HepG2 (cell line): Measurements from ENCODE around the gene SH2D3A. TPM values are rescaled to one million over a fixed set of nuclear protein-coding genes. Genes with fewer than 3 reads are reported as not detected.

Experiments
- ATAC-seq: fragments of 200-7000 bp; cut with Tn5 transposase; 3 replicates; pipeline ENCODE4 v1.9.1; 2020; ENCODE audit warnings: mild to moderate bottlenecking, moderate library complexity
- BruUV-seq: library from RNA; stranded (reverse); fragments of 400-500 nt; replicated peaks from 2 replicates; lab custom pipeline; 2021; lab: Mats Ljungman, UMichigan
- CTCF ChIA-PET: fragments of 300-600 bp; formaldehyde crosslinking; extraction: SDS; loops from one replicate; lab custom pipeline; 2021; ENCODE audit warnings: low total read pairs, inconsistent platforms, low intra/inter-chr PET ratio; lab: Yijun Ruan, JAX
- POLR2A ChIA-PET: fragments of 350-600 bp; sonication (Branson Sonifier 250); formaldehyde crosslinking; loops from one replicate; lab custom pipeline; 2020; ENCODE audit warnings: antibody characterized with exemption, inconsistent platforms; lab: Yijun Ruan, JAX
- DNase-seq: peaks from one replicate; pipeline ENCODE4 v3.0.0-alpha.2; 2015; ENCODE audit warnings: low spot score
- FAIRE-seq: peaks from 3 replicates; lab custom pipeline; 2011; peaks lifted over from hg19 to GRCh38; lab: Jason Lieb, UNC
- H2AFZ ChIP-seq: one replicate; pipeline ENCODE4 v1.6.1; 2011; ENCODE audit warnings: low read length, inconsistent platforms
- H3K27ac ChIP-seq: fragments of 300-600 bp; 3 replicates; pipeline ENCODE4 v1.8.0; 2011; ENCODE audit warnings: mixed run types, mild to moderate bottlenecking, mixed read lengths, low read length, inconsistent platforms; ENCODE audit not compliant: insufficient read depth; ENCODE audit errors: extremely low read length
- H3K27me3 ChIP-seq, 2 experiments: fragments of 200-600 bp in 1 of 2; 2 replicates in 1 of 2; 3 replicates in 1 of 2; pipeline versions ENCODE4 v1.6.0 to v1.8.0; 2011; ENCODE audit warnings: low read length in 2 of 2, mild to moderate bottlenecking in 2 of 2, moderate library complexity in 2 of 2, inconsistent platforms in 1 of 2; ENCODE audit not compliant: insufficient read depth in 2 of 2, control insufficient read depth in 1 of 2
- H3K36me3 ChIP-seq, 2 experiments: fragments of 200-600 bp in 1 of 2; replicated peaks in 1 of 2; 2 replicates in 1 of 2; 3 replicates in 1 of 2; pipeline versions ENCODE4 v1.5.1 to v1.8.0; 2011; ENCODE audit warnings: low read length in 2 of 2, inconsistent platforms in 1 of 2; ENCODE audit not compliant: insufficient read depth in 2 of 2, control insufficient read depth in 1 of 2
- H3K4me1 ChIP-seq: 2 replicates; pipeline ENCODE4 v1.5.1; 2012; ENCODE audit warnings: low read length, inconsistent platforms; ENCODE audit not compliant: insufficient read depth
- H3K4me2 ChIP-seq: 2 replicates; pipeline ENCODE4 v1.6.0; 2011; ENCODE audit warnings: low read depth, low read length, inconsistent platforms
- H3K4me3 ChIP-seq, 3 experiments: fragments of 200-600 bp in 1 of 3; sonication (generic), shearing (Covaris generic) in 1 of 3; replicated peaks in 1 of 3; 2 replicates each; pipeline ENCODE4 v1.5.1; 2011 to 2016; ENCODE audit warnings: low read length in 3 of 3, inconsistent platforms in 2 of 3, low read depth in 2 of 3, mild to moderate bottlenecking in 2 of 3, control low read depth in 1 of 3, mixed read lengths in 1 of 3; ENCODE audit not compliant: insufficient read depth in 1 of 3
- H3K79me2 ChIP-seq: one replicate; pipeline ENCODE4 v1.6.1; 2011; ENCODE audit warnings: low read length, inconsistent platforms; ENCODE audit not compliant: insufficient read depth
- H3K9ac ChIP-seq: 2 replicates; pipeline ENCODE4 v1.6.0; 2011; ENCODE audit warnings: mild to moderate bottlenecking, low read depth, low read length, inconsistent platforms; ENCODE audit not compliant: insufficient read depth
- H3K9me3 ChIP-seq: 2 replicates; pipeline ENCODE4 v1.5.1; 2012; ENCODE audit warnings: mild to moderate bottlenecking, low read length
- H4K20me1 ChIP-seq: 2 replicates; pipeline ENCODE4 v1.6.0; 2011; ENCODE audit warnings: inconsistent platforms, mild to moderate bottlenecking, low read length, moderate library complexity; ENCODE audit not compliant: insufficient read depth
- HOXD1 ChIP-seq: sonication (generic); formaldehyde crosslinking; IDR thresholded peaks from 2 replicates; pipeline ENCODE4 v1.5.0; 2020; ENCODE audit warnings: missing genetic modification reagents
- JUN ChIP-seq: sonication (generic); formaldehyde crosslinking; IDR thresholded peaks from 2 replicates; pipeline ENCODE4 v1.4.0; 2020; ENCODE audit warnings: mild to moderate bottlenecking, missing genetic modification reagents
- KAT7 ChIP-seq: IDR thresholded peaks from 2 replicates; pipeline ENCODE4 v1.6.1; 2018; ENCODE audit warnings: borderline replicate concordance, missing compliant biosample characterization
- MAX ChIP-seq: IDR thresholded peaks from 2 replicates; pipeline ENCODE4 v1.6.1; 2012; ENCODE audit warnings: inconsistent platforms
- RERE ChIP-seq: IDR thresholded peaks from 2 replicates; pipeline ENCODE4 v1.6.1; 2016; ENCODE audit warnings: low read depth, missing genetic modification reagents, missing compliant biosample characterization
- RFX1 ChIP-seq: fragments of 450-650 bp; IDR thresholded peaks from 2 replicates; pipeline ENCODE4 v1.6.1; 2017
- SRF ChIP-seq: IDR thresholded peaks from 2 replicates; pipeline ENCODE4 v1.6.1; 2011; ENCODE audit warnings: mild to moderate bottlenecking, low read depth, low read length, moderate library complexity
- THAP11 ChIP-seq: IDR thresholded peaks from 2 replicates; pipeline ENCODE4 v1.6.1; 2016; ENCODE audit warnings: missing biosample characterization, missing genetic modification reagents
- TIGD3 ChIP-seq: sonication (generic); formaldehyde crosslinking; IDR thresholded peaks from 2 replicates; pipeline ENCODE4 v1.5.1; 2020; ENCODE audit warnings: mild to moderate bottlenecking, missing genetic modification reagents, borderline replicate concordance
- ZFP62 ChIP-seq: sonication (generic); formaldehyde crosslinking; IDR thresholded peaks from 2 replicates; pipeline ENCODE4 v1.4.0; 2020; ENCODE audit warnings: missing genetic modification reagents
- ZFP90 ChIP-seq: sonication (generic); formaldehyde crosslinking; IDR thresholded peaks from 2 replicates; pipeline ENCODE4 v1.8.0; 2022; ENCODE audit warnings: missing genetic modification reagents, mild to moderate bottlenecking, inconsistent platforms, borderline replicate concordance
- ZNF333 ChIP-seq: sonication (generic); formaldehyde crosslinking; IDR thresholded peaks from 2 replicates; pipeline ENCODE4 v1.4.0; 2020; ENCODE audit warnings: mild to moderate bottlenecking, missing genetic modification reagents, borderline replicate concordance
- ZNF512 ChIP-seq: sonication (generic); formaldehyde crosslinking; IDR thresholded peaks from 2 replicates; pipeline ENCODE4 v1.4.0; 2020; ENCODE audit warnings: mild to moderate bottlenecking, missing genetic modification reagents
- WGBS: methylation state at CpG from one replicate; pipeline ENCODE4 v1.1.6; 2017; ENCODE audit warnings: low lambda C conversion rate; 5-methylcytosine and 5-hydroxymethylcytosine counted together
- in situ Hi-C: cut with HindIII; loops from 2 replicates; pipeline ENCODE4 v1.10.0; 2017; ENCODE audit warnings: low pct_unique_long_range_greater_than_20kb; ENCODE audit not compliant: extremely low pct_ligation_motif_present
- intact Hi-C: fragments of 100-400 bp; cut with micrococcal nuclease; formaldehyde crosslinking; loops from one replicate; pipeline ENCODE4 v1.10.0; 2022; ENCODE audit not compliant: unreplicated experiment
- polyA plus RNA-seq, 8 experiments: library from polyadenylated mRNA; depleted of rRNA in 3 of 8; stranded (reverse) in 7 of 8; unstranded in 1 of 8; fragments of >200 nt; fragmentation: Illumina TruSeq in 4 of 8; extraction: Trizol in 4 of 8; gene quantifications; 2 replicates each; pipeline versions ENCODE4 v1.2.1 to v1.2.3, GENCODE V29; 2011 to 2016; ENCODE audit warnings: low read depth in 4 of 8, missing spikeins in 1 of 8, mixed read lengths in 1 of 8; ENCODE audit not compliant: insufficient read depth in 1 of 8
- total RNA-seq, 5 experiments: library from RNA; depleted of rRNA; stranded (reverse); fragments of >200 nt; fragmentation: Illumina TruSeq; extraction: Trizol; gene quantifications; 2 replicates each; pipeline ENCODE4 v1.2.3, GENCODE V29; 2016; ENCODE audit warnings: low read depth in 1 of 5

Gene SH2D3A
- total and polyA plus RNA-seq, 2 of the 13 experiments (the other 11 are each of a cell fraction or from before 2014, with no cell fraction given) = 1.0 to 2.2 TPM

- Histone ChIP-seq H3K4me3 (peak within 1 kb of the TSS; percentile 70 to 100 (median 89)), H3K79me2 (peaks cover 27% of the 10 kb centered on the region), H3K4me2 (peak within 1 kb of the TSS; percentile 79), H3K9ac (peak within 1 kb of the TSS; percentile 94), H3K36me3 (peaks cover 18 to 26% of the 10 kb centered on the region in 2 experiments), H2AFZ (no peak within 1 kb of the TSS), H4K20me1 (peaks cover 44% of the 10 kb centered on the region), H3K9me3 (no peaks in the 10 kb centered on the region), H3K4me1 (peaks cover 76% of the 10 kb centered on the region), H3K27ac (peak within 1 kb of the TSS; percentile 90), H3K27me3 (peaks cover 0 to 7% of the 10 kb centered on the region in 2 experiments; a peak in 1 of 5 replicates)
- FAIRE-seq (peak; percentile 88), ATAC-seq (peak; percentile 74), DNase-seq (peak; percentile 96)
- intact Hi-C loops = loop anchor here (1.0 to 2.0 kb wide), 3 partner anchors 10 to 33 kb away; partner anchors contain the start of gene GPR108
- 0% methylated on average over 3 of the region's 4 CpGs for WGBS
- in situ Hi-C loops = no loop called here
- POLR2A ChIA-PET = interaction anchor here (0.6 to 8.0 kb wide), 26 partner anchors 9 to 1200 kb away, joined by 3 to 278 read pairs (median 5); partner anchors contain the start of genes ALKBH7, GPR108 and SNAPC2
- CTCF ChIA-PET = interaction anchor here (0.6 kb wide), 1 partner anchor 235 kb away, joined by 5 read pairs; no protein-coding TSS in a partner anchor
- no TSS peak for BruUV-seq
- TF ChIP-seq HOXD1 (CRISPR knock-in tag) (peak; percentile 29; the same call in 1 of the 2 replicates), ZNF333 (CRISPR knock-in tag) (no peak), ZFP62 (CRISPR knock-in tag) (no peak), KAT7 (CRISPR knock-in tag) (no peak), ZFP90 (CRISPR knock-in tag) (no peak), RFX1 (no peak), RERE (peak; percentile 53; the same call in 1 of the 2 replicates), MAX (peak; percentile 89), TIGD3 (CRISPR knock-in tag) (no peak), ZNF512 (no peak), THAP11 (CRISPR knock-in tag) (peak; percentile 82), SRF (peak; percentile 82; the same call in 1 of the 2 replicates), JUN (CRISPR knock-in tag) (peak; percentile 25; the same call in 1 of the 2 replicates)
These were observed 46.7 kb downstream of the SH2D3A start, which contains the start of gene C3 for GRCh38 chr19:6720369-6721137. Gene C3, minus strand, starts transcription at chr19:6720650. Its CDS starts 61 bp downstream, at chr19:6720589.
